ENCODE data around the gene ULK4.
"Not testable (repeated sequence)": the region's sequence is repeated elsewhere in the genome, so short reads cannot be mapped to it uniquely, and the experiment has no call there.

Gene ULK4

GRCh38 chr3:41987627-41988026 lies 25.7 kb upstream of the ULK4 start:
- no peak overlapping the region for H3K4me3 ChIP-seq (ENCODE audit: low read length)
- no peaks in the 10 kb centered on the region for H3K9me3 ChIP-seq (ENCODE audit: control insufficient read depth, low read depth, low read length)
- H3K27ac ChIP-seq (ENCODE audit: low read length): no peak overlapping the region
- H3K9ac ChIP-seq (ENCODE audit: low read length): no peak overlapping the region
- H3K4me1 ChIP-seq (ENCODE audit: control insufficient read depth, low read depth, low read length): no peaks in the 10 kb centered on the region
- H3K36me3 ChIP-seq (ENCODE audit: control insufficient read depth, low read depth, low read length): no peaks in the 10 kb centered on the region
- H3K27me3 ChIP-seq (ENCODE audit: control insufficient read depth, insufficient read depth, low read length): no peaks in the 10 kb centered on the region

GRCh38 chr3:41986561-41986960 lies 24.7 kb upstream of the ULK4 start:
- Histone ChIP-seq H3K9ac (ENCODE audit: low read length) (no peak overlapping the region), H3K27ac (ENCODE audit: low read length) (no peak overlapping the region), H3K36me3 (ENCODE audit: control insufficient read depth, low read depth, low read length) (no peaks in the 10 kb centered on the region), H3K4me3 (ENCODE audit: low read length) (no peak overlapping the region), H3K4me1 (ENCODE audit: control insufficient read depth, low read depth, low read length) (no peaks in the 10 kb centered on the region), H3K27me3 (ENCODE audit: control insufficient read depth, insufficient read depth, low read length) (no peaks in the 10 kb centered on the region), H3K9me3 (ENCODE audit: control insufficient read depth, low read depth, low read length) (no peaks in the 10 kb centered on the region)

GRCh38 chr3:41985018-41985417 lies 23.1 kb upstream of the ULK4 start:
- Histone ChIP-seq H3K4me1 (ENCODE audit: control insufficient read depth, low read depth, low read length) (no peaks in the 10 kb centered on the region), H3K4me3 (ENCODE audit: low read length) (no peak overlapping the region), H3K9ac (ENCODE audit: low read length) (no peak overlapping the region), H3K27me3 (ENCODE audit: control insufficient read depth, insufficient read depth, low read length) (no peaks in the 10 kb centered on the region), H3K36me3 (ENCODE audit: control insufficient read depth, low read depth, low read length) (no peaks in the 10 kb centered on the region), H3K27ac (ENCODE audit: low read length) (no peak overlapping the region), H3K9me3 (ENCODE audit: control insufficient read depth, low read depth, low read length) (no peaks in the 10 kb centered on the region)

GRCh38 chr3:41983091-41983490 lies 21.2 kb upstream of the ULK4 start:
- not testable (repeated sequence) for H3K9ac ChIP-seq (ENCODE audit: low read length); H3K4me1 ChIP-seq (ENCODE audit: control insufficient read depth, low read depth, low read length); H3K36me3 ChIP-seq (ENCODE audit: control insufficient read depth, low read depth, low read length); H3K4me3 ChIP-seq (ENCODE audit: low read length); H3K27ac ChIP-seq (ENCODE audit: low read length); H3K9me3 ChIP-seq (ENCODE audit: control insufficient read depth, low read depth, low read length); H3K27me3 ChIP-seq (ENCODE audit: control insufficient read depth, insufficient read depth, low read length)

- not testable (repeated sequence) for H3K36me3 ChIP-seq (ENCODE audit: control insufficient read depth, low read depth, low read length); H3K9ac ChIP-seq (ENCODE audit: low read length)
Measured at GRCh38 chr3:41977401-41977800, 15.5 kb upstream of the ULK4 start.

GRCh38 chr3:41975416-41976103 lies 13.7 kb upstream of the ULK4 start:
- no peaks in the 10 kb centered on the region for H3K9me3 ChIP-seq (ENCODE audit: control insufficient read depth, low read depth, low read length)

More at GRCh38 chr3:41977401-41977800, 15.5 kb upstream of the ULK4 start:
- H3K9me3 ChIP-seq (ENCODE audit: control insufficient read depth, low read depth, low read length); H3K27me3 ChIP-seq (ENCODE audit: control insufficient read depth, insufficient read depth, low read length); H3K4me3 ChIP-seq (ENCODE audit: low read length); H3K27ac ChIP-seq (ENCODE audit: low read length); H3K4me1 ChIP-seq (ENCODE audit: control insufficient read depth, low read depth, low read length): not testable (repeated sequence)

GRCh38 chr3:41974223-41974622 lies 12.3 kb upstream of the ULK4 start:
- Histone ChIP-seq H3K36me3 (ENCODE audit: control insufficient read depth, low read depth, low read length) (no peaks in the 10 kb centered on the region), H3K27ac (ENCODE audit: low read length) (no peak overlapping the region), H3K4me1 (ENCODE audit: control insufficient read depth, low read depth, low read length) (no peaks in the 10 kb centered on the region), H3K4me3 (ENCODE audit: low read length) (no peak overlapping the region), H3K27me3 (ENCODE audit: control insufficient read depth, insufficient read depth, low read length) (no peaks in the 10 kb centered on the region), H3K9me3 (ENCODE audit: control insufficient read depth, low read depth, low read length) (no peaks in the 10 kb centered on the region), H3K9ac (ENCODE audit: low read length) (no peak overlapping the region)

More at GRCh38 chr3:41975416-41976103, 13.7 kb upstream of the ULK4 start:
- Histone ChIP-seq H3K36me3 (ENCODE audit: control insufficient read depth, low read depth, low read length) (no peaks in the 10 kb centered on the region), H3K27me3 (ENCODE audit: control insufficient read depth, insufficient read depth, low read length) (no peaks in the 10 kb centered on the region), H3K27ac (ENCODE audit: low read length) (no peak overlapping the region), H3K4me3 (ENCODE audit: low read length) (no peak overlapping the region), H3K9ac (ENCODE audit: low read length) (no peak overlapping the region), H3K4me1 (ENCODE audit: control insufficient read depth, low read depth, low read length) (no peaks in the 10 kb centered on the region)

- Histone ChIP-seq H3K36me3 (ENCODE audit: control insufficient read depth, low read depth, low read length) (no peaks in the 10 kb centered on the region), H3K4me3 (ENCODE audit: low read length) (no peak overlapping the region), H3K9ac (ENCODE audit: low read length) (no peak overlapping the region), H3K9me3 (ENCODE audit: control insufficient read depth, low read depth, low read length) (no peaks in the 10 kb centered on the region), H3K4me1 (ENCODE audit: control insufficient read depth, low read depth, low read length) (no peaks in the 10 kb centered on the region), H3K27me3 (ENCODE audit: control insufficient read depth, insufficient read depth, low read length) (no peaks in the 10 kb centered on the region), H3K27ac (ENCODE audit: low read length) (no peak overlapping the region)
Measured at GRCh38 chr3:41972802-41973201, 10.9 kb upstream of the ULK4 start.

- Histone ChIP-seq H3K4me3 (ENCODE audit: low read length) (no peak overlapping the region), H3K9me3 (ENCODE audit: control insufficient read depth, low read depth, low read length) (no peaks in the 10 kb centered on the region), H3K9ac (ENCODE audit: low read length) (no peak overlapping the region), H3K4me1 (ENCODE audit: control insufficient read depth, low read depth, low read length) (no peaks in the 10 kb centered on the region), H3K27ac (ENCODE audit: low read length) (no peak overlapping the region), H3K36me3 (ENCODE audit: control insufficient read depth, low read depth, low read length) (no peaks in the 10 kb centered on the region), H3K27me3 (ENCODE audit: control insufficient read depth, insufficient read depth, low read length) (no peaks in the 10 kb centered on the region)
Measured at GRCh38 chr3:41966206-41966605, 4.3 kb upstream of the ULK4 start.

- Histone ChIP-seq H3K36me3 (ENCODE audit: control insufficient read depth, low read depth, low read length) (no peaks in the 10 kb centered on the region), H3K4me3 (ENCODE audit: low read length) (no peak overlapping the region), H3K4me1 (ENCODE audit: control insufficient read depth, low read depth, low read length) (peaks cover 4% of the 10 kb centered on the region), H3K9ac (ENCODE audit: low read length) (no peak overlapping the region), H3K9me3 (ENCODE audit: control insufficient read depth, low read depth, low read length) (no peaks in the 10 kb centered on the region), H3K27me3 (ENCODE audit: control insufficient read depth, insufficient read depth, low read length) (no peaks in the 10 kb centered on the region), H3K27ac (ENCODE audit: low read length) (no peak overlapping the region)
Measured at GRCh38 chr3:41963823-41964222, 1.9 kb upstream of the ULK4 start.

GRCh38 chr3:41960826-41961750 lies 815 bp downstream of the ULK4 start:
- H3K36me3 ChIP-seq (ENCODE audit: control insufficient read depth, low read depth, low read length): no peaks in the 10 kb centered on the region
- H3K4me1 ChIP-seq (ENCODE audit: control insufficient read depth, low read depth, low read length): peaks cover 4% of the 10 kb centered on the region
- H3K27me3 ChIP-seq (ENCODE audit: control insufficient read depth, insufficient read depth, low read length): no peaks in the 10 kb centered on the region
- H3K9ac ChIP-seq (ENCODE audit: low read length): peak overlapping the region; percentile 85
- H3K9me3 ChIP-seq (ENCODE audit: control insufficient read depth, low read depth, low read length): no peaks in the 10 kb centered on the region
- no peak overlapping the region for H3K27ac ChIP-seq (ENCODE audit: low read length)
- peak overlapping the region; percentile 96 for H3K4me3 ChIP-seq (ENCODE audit: low read length)

Measured in iPS-18a (cell line).